Vagina (tissue), 2 donors: ENCODE measurements around the gene TBC1D14.

Experiments used
- POLR2A ChIP-seq, 2 donors: fragments of 450-650 bp; IDR thresholded peaks; one replicate each; pipeline ENCODE4 v1.6.1; 2017; ENCODE audit warnings: antibody characterized with exemption in 2 of 2, mild to moderate bottlenecking in 2 of 2, moderate library complexity in 2 of 2
- POLR2AphosphoS5 ChIP-seq, 2 donors: sonication (generic); formaldehyde crosslinking; IDR thresholded peaks; one replicate each; pipeline ENCODE4 v1.9.0; 2017; ENCODE audit warnings: antibody characterized with exemption in 2 of 2, mild to moderate bottlenecking in 2 of 2, low read depth in 1 of 2; ENCODE audit not compliant: insufficient read depth in 1 of 2
- TF ChIP-seq, protein P1 (sequence below), 3 experiments: fragments of 450-650 bp in 2 of 3; fragments of 200-600 bp in 1 of 3; sonication (generic) in 1 of 3; IDR thresholded peaks; one replicate each; pipeline ENCODE4 v1.5.1; 2017 to 2019; ENCODE audit warnings: antibody characterized with exemption in 3 of 3, mild to moderate bottlenecking in 2 of 3, moderate library complexity in 2 of 3

DNA sequence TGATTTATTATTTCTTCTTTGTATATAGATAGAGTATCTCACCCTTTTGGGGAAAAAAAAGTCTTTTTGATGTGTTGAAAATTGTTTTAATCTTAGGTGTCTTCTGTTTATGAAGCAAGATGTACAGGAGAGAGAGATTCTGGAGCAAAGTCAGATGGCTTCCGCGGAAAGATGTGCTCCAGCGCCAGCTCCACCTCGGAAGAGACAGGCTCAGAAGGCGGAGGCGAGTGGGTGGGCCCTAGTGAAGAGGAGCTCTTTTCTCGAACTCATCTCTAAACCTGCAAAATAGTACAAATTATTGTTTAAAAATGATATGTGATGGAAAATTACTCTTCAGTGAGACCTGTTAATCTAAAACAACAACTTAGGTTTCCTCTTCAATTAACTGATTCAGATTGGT is 28.9 kb upstream of the TBC1D14 start:
- TF ChIP-seq POLR2A (IDR thresholded peaks at IDR 0.05) (no peak), POLR2AphosphoS5 (IDR thresholded peaks at IDR 0.05; ENCODE audit: insufficient read depth in 1 of 2, low read depth in 1 of 2) (no peak)
- TF ChIP-seq, protein P1, sequence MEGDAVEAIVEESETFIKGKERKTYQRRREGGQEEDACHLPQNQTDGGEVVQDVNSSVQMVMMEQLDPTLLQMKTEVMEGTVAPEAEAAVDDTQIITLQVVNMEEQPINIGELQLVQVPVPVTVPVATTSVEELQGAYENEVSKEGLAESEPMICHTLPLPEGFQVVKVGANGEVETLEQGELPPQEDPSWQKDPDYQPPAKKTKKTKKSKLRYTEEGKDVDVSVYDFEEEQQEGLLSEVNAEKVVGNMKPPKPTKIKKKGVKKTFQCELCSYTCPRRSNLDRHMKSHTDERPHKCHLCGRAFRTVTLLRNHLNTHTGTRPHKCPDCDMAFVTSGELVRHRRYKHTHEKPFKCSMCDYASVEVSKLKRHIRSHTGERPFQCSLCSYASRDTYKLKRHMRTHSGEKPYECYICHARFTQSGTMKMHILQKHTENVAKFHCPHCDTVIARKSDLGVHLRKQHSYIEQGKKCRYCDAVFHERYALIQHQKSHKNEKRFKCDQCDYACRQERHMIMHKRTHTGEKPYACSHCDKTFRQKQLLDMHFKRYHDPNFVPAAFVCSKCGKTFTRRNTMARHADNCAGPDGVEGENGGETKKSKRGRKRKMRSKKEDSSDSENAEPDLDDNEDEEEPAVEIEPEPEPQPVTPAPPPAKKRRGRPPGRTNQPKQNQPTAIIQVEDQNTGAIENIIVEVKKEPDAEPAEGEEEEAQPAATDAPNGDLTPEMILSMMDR (IDR thresholded peaks at IDR 0.05), result no peak
